ENCODE measurements around the gene SYNM. TPM values are rescaled to one million over a fixed set of nuclear protein-coding genes. Genes with fewer than 3 reads are reported as not detected.

The SYNM gene
- total RNA-seq, 1 donor from 2014 or later, result 37.7 TPM

GRCh38 chr15:99132634-99133287 lies 27.9 kb downstream of the SYNM start:
- intact Hi-C loops (cut with DNase I), result loop anchor here (2.0 kb wide), 1 partner anchor 42 kb away; no protein-coding TSS in a partner anchor

GRCh38 chr15:99134317-99134821 lies 29.5 kb downstream of the SYNM start:
- Histone ChIP-seq H3K27ac (peak overlapping the region in 1 of 2 donors; percentile 40), H3K4me1 (peaks cover 0 to 4% of the 10 kb centered on the region in 2 donors)
- TF ChIP-seq CTCF (IDR thresholded peaks at IDR 0.05), result no peak

More at GRCh38 chr15:99132634-99133287, 27.9 kb downstream of the SYNM start:
- no peak for DNase-seq (ENCODE audit: low spot score in 2 of 2)
- Histone ChIP-seq H3K36me3 (peaks cover 36 to 48% of the 10 kb centered on the region in 2 donors), H3K4me3 (no peak overlapping the region), H3K9me3 (no peaks in the 10 kb centered on the region), H3K27ac (no peak overlapping the region), H3K4me1 (peaks cover 0 to 4% of the 10 kb centered on the region in 2 donors), H3K27me3 (no peaks in the 10 kb centered on the region)
- TF ChIP-seq CTCF (IDR thresholded peaks at IDR 0.05), result no peak

GRCh38 chr15:99135194-99135593 lies 30.3 kb downstream of the SYNM start:
- H3K4me3 ChIP-seq, result no peak overlapping the region
- no peak for DNase-seq (ENCODE audit: low spot score in 2 of 2)
- intact Hi-C loops (cut with DNase I), result no loop called here
- no peak for TF ChIP-seq CTCF (IDR thresholded peaks at IDR 0.05)
- peaks cover 0 to 4% of the 10 kb centered on the region in 2 donors for H3K4me1 ChIP-seq
- peaks cover 36 to 45% of the 10 kb centered on the region in 2 donors for H3K36me3 ChIP-seq
- no peaks in the 10 kb centered on the region for H3K9me3 ChIP-seq
- peak overlapping the region; percentile 39 to 40 for H3K27ac ChIP-seq
- H3K27me3 ChIP-seq, result no peaks in the 10 kb centered on the region

More at GRCh38 chr15:99134317-99134821, 29.5 kb downstream of the SYNM start:
- no peak for DNase-seq (ENCODE audit: low spot score in 2 of 2)
- Histone ChIP-seq H3K27me3 (no peaks in the 10 kb centered on the region), H3K4me3 (no peak overlapping the region), H3K36me3 (peaks cover 39 to 52% of the 10 kb centered on the region in 2 donors), H3K9me3 (no peaks in the 10 kb centered on the region)
- intact Hi-C loops (cut with DNase I), result no loop called here

GRCh38 chr15:99137111-99137546 lies 32.2 kb downstream of the SYNM start:
- TF ChIP-seq CTCF (IDR thresholded peaks at IDR 0.05), result no peak
- H3K36me3 ChIP-seq, result peaks cover 21 to 26% of the 10 kb centered on the region in 2 donors
- no peak overlapping the region for H3K4me3 ChIP-seq
- H3K27ac ChIP-seq, result no peak overlapping the region
- intact Hi-C loops (cut with DNase I), result no loop called here
- no peaks in the 10 kb centered on the region for H3K27me3 ChIP-seq
- H3K9me3 ChIP-seq, result no peaks in the 10 kb centered on the region
- DNase-seq (ENCODE audit: low spot score in 2 of 2), result no peak
- H3K4me1 ChIP-seq, result peaks cover 0 to 4% of the 10 kb centered on the region in 2 donors

GRCh38 chr15:99137877-99138276 lies 33.0 kb downstream of the SYNM start:
- intact Hi-C loops (cut with DNase I), result no loop called here
- H3K4me3 ChIP-seq, result no peak overlapping the region
- no peak for TF ChIP-seq CTCF (IDR thresholded peaks at IDR 0.05)
- peak overlapping the region in 1 of 2 donors; percentile 19 for H3K27ac ChIP-seq
- H3K9me3 ChIP-seq, result no peaks in the 10 kb centered on the region
- H3K27me3 ChIP-seq, result no peaks in the 10 kb centered on the region
- H3K4me1 ChIP-seq, result peaks cover 0 to 4% of the 10 kb centered on the region in 2 donors
- no peak for DNase-seq (ENCODE audit: low spot score in 2 of 2)
- peaks cover 15 to 19% of the 10 kb centered on the region in 2 donors for H3K36me3 ChIP-seq
